Astrocyte (in vitro differentiated cells and primary cell): ENCODE results near the gene GMPPA.

Experiments used
- EZH2 ChIP-seq: IDR thresholded peaks from 2 replicates; pipeline ENCODE4 v1.6.1; 2012; ENCODE audit warnings: mild to moderate bottlenecking, low read length, inconsistent platforms; ENCODE audit not compliant: insufficient read depth
- TF ChIP-seq, protein P1 (sequence below): IDR thresholded peaks from 2 replicates; pipeline ENCODE4 v1.5.1; 2011; ENCODE audit warnings: low read depth, mild to moderate bottlenecking, inconsistent platforms, low read length, moderate library complexity; ENCODE audit not compliant: insufficient read depth

DNA sequence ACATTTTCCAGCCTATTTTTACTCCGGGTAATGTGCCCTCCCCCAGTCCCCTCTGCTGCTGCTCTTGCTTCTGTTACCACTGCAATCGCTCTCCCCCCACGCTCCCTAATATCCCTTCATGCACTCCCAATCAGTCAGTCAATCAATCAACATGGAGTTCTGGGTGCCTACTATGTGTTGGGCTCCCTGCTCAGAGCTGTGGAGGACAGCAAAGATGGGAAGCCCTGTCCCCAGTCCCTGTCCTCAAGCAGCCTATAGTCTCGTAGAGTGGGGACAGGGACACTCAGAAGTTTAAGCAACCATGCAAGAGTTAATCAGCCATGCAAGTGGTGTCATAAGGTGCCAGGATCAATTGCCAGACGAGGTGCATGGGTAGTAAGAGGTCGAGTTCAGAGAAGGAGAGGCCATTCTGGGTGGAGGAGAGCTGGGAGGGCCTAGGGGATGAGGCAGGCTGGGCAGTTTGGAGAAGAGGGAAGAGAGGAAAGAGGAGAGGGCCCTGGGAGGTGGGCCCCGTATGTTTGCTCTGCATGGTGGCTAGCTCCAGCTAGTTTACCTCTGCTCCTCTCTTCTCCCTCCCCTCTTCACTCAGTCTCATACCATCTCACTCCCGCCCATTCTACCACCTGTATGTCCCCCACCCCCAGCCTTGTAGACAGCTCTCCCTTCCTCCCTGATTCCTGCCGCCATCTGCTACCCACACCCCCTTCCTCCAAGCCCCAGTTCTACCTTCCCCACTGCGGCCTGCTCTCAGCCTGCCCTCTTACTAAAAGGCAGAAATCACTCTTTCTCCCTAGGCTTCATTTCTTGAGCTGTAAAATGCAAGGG lies 19.5 kb downstream of the GMPPA start:
- TF ChIP-seq, protein P1, sequence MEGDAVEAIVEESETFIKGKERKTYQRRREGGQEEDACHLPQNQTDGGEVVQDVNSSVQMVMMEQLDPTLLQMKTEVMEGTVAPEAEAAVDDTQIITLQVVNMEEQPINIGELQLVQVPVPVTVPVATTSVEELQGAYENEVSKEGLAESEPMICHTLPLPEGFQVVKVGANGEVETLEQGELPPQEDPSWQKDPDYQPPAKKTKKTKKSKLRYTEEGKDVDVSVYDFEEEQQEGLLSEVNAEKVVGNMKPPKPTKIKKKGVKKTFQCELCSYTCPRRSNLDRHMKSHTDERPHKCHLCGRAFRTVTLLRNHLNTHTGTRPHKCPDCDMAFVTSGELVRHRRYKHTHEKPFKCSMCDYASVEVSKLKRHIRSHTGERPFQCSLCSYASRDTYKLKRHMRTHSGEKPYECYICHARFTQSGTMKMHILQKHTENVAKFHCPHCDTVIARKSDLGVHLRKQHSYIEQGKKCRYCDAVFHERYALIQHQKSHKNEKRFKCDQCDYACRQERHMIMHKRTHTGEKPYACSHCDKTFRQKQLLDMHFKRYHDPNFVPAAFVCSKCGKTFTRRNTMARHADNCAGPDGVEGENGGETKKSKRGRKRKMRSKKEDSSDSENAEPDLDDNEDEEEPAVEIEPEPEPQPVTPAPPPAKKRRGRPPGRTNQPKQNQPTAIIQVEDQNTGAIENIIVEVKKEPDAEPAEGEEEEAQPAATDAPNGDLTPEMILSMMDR: no peak
- TF ChIP-seq EZH2: no peak
